Measurements from ENCODE around the gene GYPA. TPM values are rescaled to one million over a fixed set of nuclear protein-coding genes. Genes with fewer than 3 reads are reported as not detected.
"Not testable (repeated sequence)": the region's sequence is repeated elsewhere in the genome, so short reads cannot be mapped to it uniquely, and the experiment has no call there.

Gene GYPA
- total RNA-seq: 0.48 TPM
- long read RNA-seq, partial matches to known transcripts: 0 of 1 reads
- long read RNA-seq, other reads (novel, unspliced or antisense): 0 of 1 reads

DNA sequence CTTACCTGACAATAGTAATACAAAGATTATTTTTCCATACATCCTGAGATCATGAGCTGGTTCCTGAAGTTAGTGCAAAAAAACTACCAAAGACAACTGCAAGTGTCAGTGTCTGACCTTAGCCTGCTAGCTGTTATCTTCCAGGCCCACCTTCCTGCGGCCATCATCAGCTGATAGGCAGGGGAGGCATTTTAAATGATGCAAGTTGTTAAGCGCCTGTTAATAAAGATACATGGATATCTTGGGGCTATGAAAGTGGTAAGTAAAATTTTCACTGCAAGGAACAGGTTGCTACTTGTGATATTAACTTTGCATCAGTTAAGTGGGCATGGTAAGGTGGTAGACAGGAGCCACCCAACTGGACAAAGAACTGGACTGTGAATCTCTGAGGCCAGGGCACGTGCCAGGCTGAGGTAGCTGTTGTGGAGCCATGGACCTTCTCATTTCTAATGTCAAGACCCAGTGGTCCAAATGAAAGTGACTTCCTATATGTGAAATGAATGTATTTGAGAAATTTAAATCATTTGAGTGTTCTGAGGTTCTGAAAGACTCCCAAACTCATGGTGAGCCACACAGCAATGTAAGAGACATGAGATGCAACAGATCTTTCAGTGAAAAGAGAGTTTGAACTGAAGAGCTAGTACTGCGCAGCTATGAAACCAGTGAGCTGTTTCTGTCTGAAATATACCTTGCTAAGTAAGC, at the start of gene GYPA:
Gene GYPA (minus strand): TSS at position 125 of the 702 bp plus-strand sequence. CDS start 83 bp downstream, at position 42.
- DNase-seq (ENCODE audit: low spot score); intact Hi-C loops (cut with DNase I): not testable (repeated sequence)

DNA sequence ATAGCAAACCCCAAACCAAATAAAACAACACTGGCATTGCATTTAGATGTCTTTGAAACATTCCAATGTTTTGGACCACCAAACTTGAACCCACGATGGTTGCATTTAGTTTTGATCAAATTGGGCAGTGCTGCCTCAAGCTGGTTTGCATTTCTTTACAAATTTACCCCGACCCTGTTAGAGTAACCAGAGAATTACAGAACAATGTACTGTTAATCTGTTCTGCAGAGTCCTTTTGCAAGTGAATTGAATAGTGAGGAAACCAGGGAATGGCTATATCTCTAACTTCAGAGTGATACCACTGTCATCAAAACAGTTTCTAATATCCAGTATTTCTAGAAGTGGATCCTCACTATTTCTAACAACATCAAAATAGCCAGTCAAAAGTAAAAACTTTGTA, 49.5 kb upstream of the GYPA start:
- DNase-seq (ENCODE audit: low spot score): no peak
- intact Hi-C loops (cut with DNase I): no loop called here

DNA sequence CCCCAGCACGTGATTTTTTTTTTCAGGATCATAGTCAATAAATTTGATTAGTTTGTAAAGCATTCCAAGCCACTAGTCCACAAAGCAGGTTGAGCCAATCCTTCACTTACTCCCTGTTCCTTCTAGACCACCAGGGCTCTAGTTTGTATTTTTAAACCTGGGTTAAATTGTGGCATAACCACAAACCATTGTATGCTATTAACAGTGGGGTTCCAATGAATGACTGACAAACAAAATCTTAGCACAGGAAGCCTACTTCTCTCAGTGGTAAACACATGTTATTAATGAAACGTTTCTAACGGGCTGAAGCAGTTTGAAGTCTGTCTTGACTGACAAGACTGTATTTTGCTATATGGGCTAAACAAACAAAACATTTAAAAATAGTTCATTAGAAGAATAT, 48.6 kb upstream of the GYPA start:
- intact Hi-C loops (cut with DNase I): no loop called here
- no peak for DNase-seq (ENCODE audit: low spot score)

DNA sequence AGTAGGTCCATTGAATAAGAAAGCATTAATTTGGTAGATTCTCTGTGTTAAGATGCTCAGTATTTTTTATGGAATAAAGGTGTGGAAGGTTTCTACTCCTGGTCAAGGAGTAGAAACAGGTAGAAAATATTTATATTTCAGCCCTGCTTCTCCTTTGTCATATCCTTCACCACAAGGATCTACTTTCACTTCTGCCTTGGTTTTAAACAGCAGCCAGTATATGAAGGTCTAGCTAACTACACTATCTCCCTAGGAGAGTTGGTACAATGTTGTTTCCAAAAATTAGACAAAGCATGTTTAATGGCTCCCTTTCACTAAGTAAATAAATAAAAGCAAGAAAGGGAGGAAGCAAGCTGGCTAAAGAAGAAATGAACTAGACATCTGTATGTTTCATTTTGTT, 44.6 kb upstream of the GYPA start:
- intact Hi-C loops (cut with DNase I): no loop called here
- no peak for DNase-seq (ENCODE audit: low spot score)

DNA sequence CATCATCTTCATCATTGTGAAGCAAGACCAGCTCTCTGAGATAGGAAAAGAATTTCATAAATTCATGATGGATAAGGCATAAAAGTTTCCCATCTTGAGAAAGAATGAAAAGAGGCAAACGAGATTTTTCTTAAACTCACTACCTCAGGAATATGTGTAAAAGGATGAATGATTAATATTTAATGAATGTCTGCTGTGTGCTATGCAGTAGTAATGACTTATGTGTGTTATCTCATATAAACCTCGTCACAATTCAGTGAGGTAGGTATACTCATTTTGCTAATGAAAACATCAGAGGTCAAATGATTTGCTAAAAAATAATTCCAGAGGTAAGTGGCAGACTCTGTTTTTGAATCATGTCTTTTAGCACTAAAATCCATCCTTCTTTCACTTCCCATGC, 42.6 kb upstream of the GYPA start:
- intact Hi-C loops (cut with DNase I): no loop called here
- DNase-seq (ENCODE audit: low spot score): no peak

DNA sequence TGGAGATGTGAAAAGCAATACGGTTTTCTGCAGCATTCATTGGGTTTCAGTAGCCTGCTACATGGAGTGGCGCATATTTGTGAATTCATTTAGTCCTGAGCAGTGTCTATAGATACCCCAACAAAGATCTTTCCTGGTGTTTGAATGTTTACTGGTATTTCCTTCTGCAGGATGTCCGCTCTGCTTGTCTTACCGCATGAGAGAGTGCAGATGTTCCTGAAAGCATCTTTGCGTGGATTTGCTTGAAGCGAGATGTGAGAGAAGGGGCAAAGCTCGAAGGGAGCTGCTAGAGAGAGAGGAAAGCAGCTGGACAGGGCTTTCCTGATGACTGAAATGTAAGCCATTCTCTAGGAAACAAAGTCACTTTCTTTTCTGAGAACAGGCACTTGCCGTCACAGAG, 40.9 kb upstream of the GYPA start:
- intact Hi-C loops (cut with DNase I): no loop called here
- DNase-seq (ENCODE audit: low spot score): no peak

DNA sequence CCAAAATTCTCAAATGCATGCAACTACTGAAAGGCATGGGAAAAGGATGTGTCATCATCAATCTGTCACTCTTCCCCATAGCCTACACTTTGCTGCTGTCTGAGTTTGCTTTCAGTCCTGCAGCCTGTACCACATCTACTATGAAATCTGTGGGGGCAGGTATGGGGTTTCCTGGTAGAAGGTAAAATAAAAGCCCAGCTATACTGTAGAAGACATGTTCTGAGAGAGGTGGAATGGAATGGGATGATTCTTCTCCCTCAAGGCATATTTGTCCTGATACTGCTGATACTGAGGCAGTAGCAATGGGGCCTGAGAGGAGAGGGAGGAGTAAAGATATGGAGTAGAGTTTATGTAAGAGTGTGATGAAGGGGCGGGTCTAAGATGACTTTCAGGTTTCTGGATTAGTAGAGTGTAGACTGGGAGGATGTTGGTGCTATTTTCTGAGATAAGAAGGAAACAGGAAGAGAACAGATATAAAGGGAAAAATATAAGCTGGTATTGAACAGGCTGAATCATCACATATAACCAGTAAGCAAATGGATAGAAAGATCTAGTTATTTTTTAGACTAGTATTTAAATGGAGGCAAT, 38.7 kb upstream of the GYPA start:
- no peak for DNase-seq (ENCODE audit: low spot score)
- intact Hi-C loops (cut with DNase I): loop anchor here (5.0 to 10.0 kb wide), 2 partner anchors 603 to 916 kb away; partner anchors contain the start of genes ABCE1 and ANAPC10

DNA sequence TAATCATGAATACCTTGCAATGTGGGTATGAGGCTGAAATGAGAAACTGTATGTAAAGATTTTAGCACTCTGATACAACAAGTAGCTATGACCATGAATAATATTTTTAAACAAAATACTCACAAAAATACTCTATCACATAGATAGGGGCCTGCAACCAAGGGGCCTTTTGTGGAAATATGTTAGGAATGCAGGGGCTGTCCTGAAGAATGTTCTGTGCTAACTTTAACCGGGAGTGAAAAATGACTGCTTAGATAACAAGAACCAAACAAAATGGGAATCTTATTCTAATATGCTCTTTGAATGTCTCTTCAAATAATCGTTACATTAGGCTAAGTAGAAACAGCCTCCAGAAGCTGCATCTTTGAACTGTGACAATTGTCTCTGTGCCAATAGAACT, 37.9 kb upstream of the GYPA start:
- intact Hi-C loops (cut with DNase I): loop anchor here (5.0 to 10.0 kb wide), 2 partner anchors 604 to 916 kb away; partner anchors contain the start of genes ABCE1 and ANAPC10
- no peak for DNase-seq (ENCODE audit: low spot score)

DNA sequence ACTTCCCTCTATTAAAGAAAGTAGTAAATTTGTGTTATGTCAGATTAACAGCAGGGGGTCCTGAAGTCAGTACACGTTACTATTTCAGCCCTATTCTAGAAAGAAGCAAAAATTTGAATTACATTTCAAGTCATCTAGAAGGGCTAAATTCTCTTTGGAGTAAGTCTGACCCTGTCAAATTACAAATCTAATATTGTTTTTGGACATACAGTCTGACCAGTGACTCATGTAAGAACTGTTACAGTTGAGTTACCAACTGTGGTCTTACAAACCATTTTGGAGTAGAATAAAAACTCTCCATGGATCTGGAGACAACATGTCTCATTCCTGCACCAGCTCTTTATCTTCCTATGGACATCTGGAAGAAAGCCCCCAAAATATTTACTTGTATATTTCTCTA, 36.0 kb upstream of the GYPA start:
- no peak for DNase-seq (ENCODE audit: low spot score)
- intact Hi-C loops (cut with DNase I): loop anchor here (5.0 to 10.0 kb wide), 2 partner anchors 606 to 918 kb away; partner anchors contain the start of genes ABCE1 and ANAPC10

DNA sequence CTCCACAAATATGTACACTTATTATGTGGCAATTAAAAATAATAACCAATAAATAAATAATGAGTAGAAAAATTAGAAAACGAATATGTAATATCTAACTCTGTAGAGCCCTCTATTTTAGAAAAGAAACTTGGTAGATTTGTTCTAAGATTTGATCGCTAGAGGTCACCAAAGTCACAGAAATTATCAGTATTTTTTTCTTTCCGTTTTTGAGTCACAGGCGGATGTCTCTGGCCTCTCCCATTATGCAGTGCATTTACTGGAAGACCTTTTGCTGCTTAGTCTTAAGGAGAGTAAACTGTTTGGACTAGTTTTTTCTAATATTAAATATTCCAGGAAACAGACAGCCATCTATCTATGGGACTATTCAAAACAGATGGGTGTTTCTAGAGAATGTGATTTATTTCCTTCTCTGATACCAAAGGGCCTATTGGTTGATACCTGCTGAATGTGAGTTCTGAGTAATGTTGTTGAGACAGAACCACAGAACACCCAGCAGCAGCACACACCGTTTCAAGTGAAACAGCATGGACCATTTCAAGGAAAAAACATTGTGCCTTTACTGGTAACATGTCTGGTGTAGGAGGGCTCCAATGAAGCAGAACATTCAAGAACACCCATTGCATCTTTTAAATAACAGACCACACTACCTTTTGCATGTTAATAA, 34.0 kb upstream of the GYPA start:
- intact Hi-C loops (cut with DNase I): loop anchor here (5.0 to 10.0 kb wide), 2 partner anchors 608 to 920 kb away; partner anchors contain the start of genes ABCE1 and ANAPC10
- DNase-seq (ENCODE audit: low spot score): no peak

DNA sequence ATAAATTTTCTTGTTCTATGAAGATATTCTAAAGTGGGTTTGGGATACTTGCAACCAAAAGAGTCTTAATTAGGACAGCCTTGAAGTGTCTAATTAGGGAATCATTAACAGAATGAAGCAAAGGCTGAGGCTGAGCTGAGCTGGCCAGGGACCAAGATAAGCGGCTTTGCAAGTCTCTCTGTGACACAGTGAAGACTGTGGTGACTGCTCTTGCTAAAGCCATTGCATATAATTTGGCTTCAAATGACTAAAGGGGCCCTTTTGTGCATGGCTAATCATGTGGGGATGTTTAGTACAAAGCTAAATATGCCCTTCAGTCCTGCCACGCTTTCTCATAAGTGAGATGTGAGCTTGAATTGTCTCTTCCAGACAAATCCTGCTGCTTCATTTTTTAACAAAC, 31.2 kb upstream of the GYPA start:
- intact Hi-C loops (cut with DNase I): loop anchor here (10.0 kb wide), 1 partner anchor 923 kb away; the partner anchor contains the start of genes ABCE1 and ANAPC10
- DNase-seq (ENCODE audit: low spot score): no peak

DNA sequence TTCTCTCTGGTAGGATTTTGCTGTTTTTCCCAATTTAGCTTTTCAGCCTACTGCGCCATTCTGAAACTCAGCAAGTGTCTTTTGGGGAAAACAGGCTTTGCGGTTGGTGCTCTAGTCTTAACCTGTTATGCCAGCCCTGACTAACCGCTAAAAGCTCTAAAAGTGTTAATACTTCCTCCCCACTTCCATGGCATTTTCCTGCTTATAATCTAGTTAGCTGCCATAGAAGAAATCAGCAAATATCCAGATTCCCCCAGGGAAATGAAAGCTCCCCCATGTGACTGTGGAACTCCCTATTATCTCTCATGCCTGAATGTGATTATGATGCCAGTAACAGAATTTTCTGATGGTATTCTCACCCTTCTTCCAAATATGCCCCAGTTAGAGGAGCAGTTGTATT, 28.7 kb upstream of the GYPA start:
- intact Hi-C loops (cut with DNase I): no loop called here
- no peak for DNase-seq (ENCODE audit: low spot score)

DNA sequence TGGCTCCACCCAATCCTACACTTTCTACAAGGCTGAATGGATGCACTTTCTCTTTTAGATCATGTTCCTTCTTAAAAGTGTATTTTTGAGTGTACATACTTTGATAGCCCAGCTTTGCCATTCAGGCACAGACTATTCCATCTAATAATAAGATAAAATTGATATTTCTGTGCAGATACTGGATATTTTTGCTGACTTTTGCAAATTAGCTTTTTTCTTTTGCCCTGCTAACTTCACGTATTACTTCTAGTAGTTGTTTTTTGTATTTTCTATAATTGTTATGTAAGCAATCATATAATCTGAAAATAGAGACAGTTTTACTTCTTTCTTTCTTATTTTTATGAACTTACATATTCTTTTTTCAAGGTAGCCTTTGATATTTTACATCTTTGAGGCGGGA, 13.5 kb upstream of the GYPA start:
- intact Hi-C loops (cut with DNase I): no loop called here
- no peak for DNase-seq (ENCODE audit: low spot score)

DNA sequence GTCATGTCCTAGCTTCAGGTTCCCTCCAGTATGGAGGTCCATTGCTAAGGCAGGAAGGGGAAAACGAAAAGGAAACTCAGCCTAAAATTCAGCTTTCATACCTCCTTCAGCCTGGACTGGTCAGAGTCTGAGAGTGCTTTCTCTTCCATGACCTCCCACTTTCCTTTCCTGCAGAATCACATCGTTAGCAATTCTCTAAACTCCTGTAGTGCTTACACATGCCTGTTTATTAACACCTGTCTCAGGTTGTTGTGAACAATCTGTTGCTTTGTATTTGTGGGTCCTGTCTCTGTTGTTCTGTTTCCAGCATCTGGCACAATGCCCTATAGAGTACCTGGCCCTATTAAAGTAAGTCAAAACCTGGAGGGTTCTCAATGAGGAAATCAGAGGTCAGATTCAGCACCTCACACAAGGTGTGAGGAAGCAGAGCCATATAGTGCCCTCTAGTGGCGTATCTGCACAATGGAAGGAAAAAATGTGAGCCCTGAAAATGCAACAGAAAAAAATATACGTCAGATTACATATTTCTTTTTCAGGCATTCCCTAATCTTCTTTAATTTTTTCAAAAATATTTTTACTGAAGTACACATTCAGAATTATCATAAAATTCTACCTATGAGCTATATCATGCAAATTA, 2.3 kb upstream of the GYPA start:
- intact Hi-C loops (cut with DNase I); DNase-seq (ENCODE audit: low spot score): not testable (repeated sequence)

DNA sequence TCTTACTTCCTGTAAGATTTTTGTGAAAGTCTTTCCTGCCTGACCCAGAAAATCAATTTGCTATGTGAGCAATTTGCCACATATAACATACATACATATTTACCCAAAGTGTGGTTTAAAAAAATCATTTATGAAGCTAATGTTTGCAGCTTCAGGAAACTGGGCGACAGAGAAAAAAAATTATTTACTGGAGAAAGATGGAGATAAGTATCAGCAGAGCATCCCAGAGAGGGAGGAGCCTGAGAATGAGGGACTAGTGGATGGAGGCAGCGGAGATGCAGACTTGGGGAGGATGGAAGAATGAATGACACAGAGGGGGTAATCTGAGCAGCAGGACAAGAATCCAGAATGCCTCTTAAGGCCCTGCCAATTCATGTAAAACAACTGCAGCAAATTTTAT, 975 bp upstream of the GYPA start:
- no peak for DNase-seq (ENCODE audit: low spot score)
- intact Hi-C loops (cut with DNase I): no loop called here

DNA sequence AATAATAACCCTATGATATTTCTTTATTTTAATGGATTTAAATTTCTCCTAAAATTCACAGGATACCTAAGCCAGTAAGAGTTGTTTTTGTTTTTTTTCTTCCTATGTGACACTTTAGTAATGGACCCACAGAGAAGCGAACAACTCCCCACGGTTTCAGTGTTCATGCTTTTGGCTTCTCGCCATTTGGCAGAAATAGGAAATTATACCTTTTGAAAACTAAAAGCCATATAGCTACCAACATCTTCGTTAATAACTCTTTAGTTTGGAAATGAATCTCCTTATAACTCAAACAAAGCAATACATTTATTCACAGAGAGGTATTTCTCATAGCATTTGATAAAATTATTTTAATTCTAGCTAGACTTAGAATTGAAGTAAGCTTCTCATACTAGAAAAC, 527 bp downstream of the GYPA start:
- intact Hi-C loops (cut with DNase I); DNase-seq (ENCODE audit: low spot score): not testable (repeated sequence)

DNA sequence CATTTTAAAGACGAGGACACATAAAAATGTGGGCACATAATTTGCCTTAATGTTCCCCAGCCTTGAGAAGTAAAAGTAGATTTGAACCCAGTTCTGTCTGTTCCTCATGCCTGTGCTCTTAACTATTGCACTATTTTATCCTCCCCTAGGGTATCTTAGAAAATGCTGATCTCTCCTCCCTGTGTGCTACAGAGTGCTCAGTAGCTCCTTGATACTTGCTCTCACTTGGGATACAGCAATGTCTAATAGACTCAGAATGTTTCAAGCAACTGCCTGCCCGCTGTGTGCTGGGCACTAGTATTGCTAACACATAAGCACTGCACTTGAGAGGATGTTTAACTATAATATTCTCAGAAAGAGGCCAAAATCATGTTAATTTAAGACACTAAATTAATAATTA, 971 bp downstream of the GYPA start:
- intact Hi-C loops (cut with DNase I); DNase-seq (ENCODE audit: low spot score): not testable (repeated sequence)

DNA sequence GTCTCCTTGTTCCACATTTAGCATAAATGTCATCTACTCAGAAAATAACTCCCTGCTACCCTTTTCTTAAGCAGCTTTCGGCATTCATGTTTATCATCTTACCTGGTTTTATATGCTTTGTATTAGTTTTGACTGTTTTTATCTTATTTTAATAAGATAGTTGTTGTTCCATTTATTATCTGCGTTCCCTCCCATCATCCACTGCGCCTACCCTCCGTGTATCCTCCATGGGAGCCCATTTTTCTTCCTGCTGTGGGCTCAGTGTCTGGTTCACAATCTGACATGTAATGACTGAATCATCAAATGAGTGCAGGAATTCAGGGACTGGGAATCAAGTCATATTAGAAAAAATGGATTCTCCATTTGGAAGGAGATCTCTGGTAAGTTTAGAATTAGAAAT, 2.3 kb downstream of the GYPA start:
- intact Hi-C loops (cut with DNase I); DNase-seq (ENCODE audit: low spot score): not testable (repeated sequence)

DNA sequence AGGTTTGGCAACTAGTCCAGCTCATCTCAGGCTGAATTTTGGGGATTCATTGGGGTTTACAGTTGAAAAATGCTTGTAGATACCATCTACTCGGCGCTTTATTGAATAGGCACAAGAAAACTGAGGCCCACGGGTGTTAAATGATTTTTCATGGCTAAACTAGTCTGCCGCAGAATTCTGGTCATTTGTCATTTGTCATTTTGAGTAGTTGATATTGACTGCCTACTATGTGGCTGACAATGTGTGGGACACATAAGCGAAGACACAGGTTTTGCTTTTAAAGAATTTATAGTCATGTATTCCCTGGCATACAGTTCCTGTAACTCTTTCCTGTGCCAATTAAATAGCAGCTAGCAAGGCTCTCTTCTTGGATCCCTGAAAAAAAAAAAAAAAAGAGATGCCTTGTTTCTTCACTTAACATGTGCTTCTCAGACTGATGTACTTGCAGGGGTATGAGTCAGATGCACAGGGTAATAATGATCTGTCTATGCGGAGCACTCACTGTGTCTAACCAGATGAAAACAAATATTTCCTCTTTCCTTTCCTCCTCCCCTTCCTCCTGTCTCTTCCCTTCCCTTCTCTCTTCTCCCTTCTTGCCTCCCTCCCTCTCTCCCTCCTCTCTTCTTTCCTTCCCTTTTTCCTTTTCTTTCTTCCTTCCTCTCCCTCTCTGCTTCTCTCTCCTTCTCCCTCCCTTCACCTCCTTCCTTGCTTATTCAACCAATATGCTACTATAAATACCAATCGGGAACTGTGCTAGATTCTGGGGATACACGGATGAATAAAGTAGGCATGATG, 3.2 kb downstream of the GYPA start:
- DNase-seq (ENCODE audit: low spot score); intact Hi-C loops (cut with DNase I): not testable (repeated sequence)
